Cerebellar cortex (tissue), 1 donor: ENCODE results near the gene SLC9A3.

Source experiments
- DNase-seq: peaks from one replicate; pipeline ENCODE4 v3.0.0-alpha.2; 2015; ENCODE audit warnings: low spot score

The SLC9A3 gene

GRCh38 chr5:538271-538771 is 14.1 kb upstream of the SLC9A3 start:
- DNase-seq = no peak

GRCh38 chr5:537621-538071 is 13.4 kb upstream of the SLC9A3 start:
- DNase-seq = no peak

GRCh38 chr5:537098-537497 is 12.8 kb upstream of the SLC9A3 start:
- DNase-seq = no peak

GRCh38 chr5:535846-536698 is 11.8 kb upstream of the SLC9A3 start:
- no peak for DNase-seq

- no peak for DNase-seq
These were observed 10.8 kb upstream of the SLC9A3 start for GRCh38 chr5:534743-535671.

- DNase-seq = no peak
These were observed 9.9 kb upstream of the SLC9A3 start for GRCh38 chr5:533955-534742.

GRCh38 chr5:533243-533954 is 9.2 kb upstream of the SLC9A3 start:
- no peak for DNase-seq

GRCh38 chr5:532521-533242 is 8.4 kb upstream of the SLC9A3 start:
- DNase-seq = no peak

GRCh38 chr5:531749-532315 is 7.6 kb upstream of the SLC9A3 start:
- no peak for DNase-seq

GRCh38 chr5:531101-531748 is 7.0 kb upstream of the SLC9A3 start:
- no peak for DNase-seq

- DNase-seq = no peak
These were observed 6.0 kb upstream of the SLC9A3 start for GRCh38 chr5:530001-530955.

GRCh38 chr5:528629-529511 is 4.6 kb upstream of the SLC9A3 start:
- DNase-seq = no peak

GRCh38 chr5:527646-528628 is 3.7 kb upstream of the SLC9A3 start:
- DNase-seq = no peak

GRCh38 chr5:526456-527088 is 2.3 kb upstream of the SLC9A3 start:
- no peak for DNase-seq

- no peak for DNase-seq
These were observed 1.7 kb upstream of the SLC9A3 start for GRCh38 chr5:525916-526315.
